A673 (cell line): ENCODE results near the gene TRPC1. TPM values are rescaled to one million over a fixed set of nuclear protein-coding genes. Genes with fewer than 3 reads are reported as not detected.

Experiments
- BruUV-seq: library from RNA; stranded (reverse); fragments of 400-500 nt; replicated peaks from 2 replicates; lab custom pipeline; 2021; lab: Mats Ljungman, UMichigan
- CTCF ChIA-PET: fragments of 300-600 bp; sonication (Branson Sonifier 250); formaldehyde crosslinking; loops from one replicate; lab custom pipeline; 2022; ENCODE audit warnings: antibody characterized with exemption; lab: Charles Lee
- POLR2A ChIA-PET: fragments of 300-600 bp; sonication (Branson Sonifier 250); formaldehyde crosslinking; loops from one replicate; lab custom pipeline; 2022; ENCODE audit warnings: antibody characterized with exemption; ENCODE audit not compliant: low non-redundant PET; lab: Charles Lee
- DNase-seq: peaks from one replicate; pipeline ENCODE4 v3.0.0-alpha.2; 2015; ENCODE audit warnings: low spot score
- H3K27ac ChIP-seq: fragments of 200-600 bp; sonication (generic); 2 replicates; pipeline ENCODE4 v1.5.1; 2016; ENCODE audit warnings: mixed run types, low read depth, mild to moderate bottlenecking, mixed read lengths, antibody characterized with exemption, low read length; ENCODE audit not compliant: poor library complexity, severe bottlenecking
- H3K27me3 ChIP-seq: fragments of 200-600 bp; sonication (generic); replicated peaks from 2 replicates; pipeline ENCODE4 v1.6.1; 2017; ENCODE audit warnings: mixed run types, low read depth, mild to moderate bottlenecking, mixed read lengths, antibody characterized with exemption, low read length; ENCODE audit not compliant: insufficient read depth, poor library complexity
- H3K36me3 ChIP-seq: fragments of 200-600 bp; sonication (generic); 2 replicates; pipeline ENCODE4 v1.6.1; 2016; ENCODE audit warnings: mixed run types, mild to moderate bottlenecking, mixed read lengths, antibody characterized with exemption, low read length; ENCODE audit not compliant: insufficient read depth, poor library complexity, severe bottlenecking
- H3K4me1 ChIP-seq: fragments of 200-600 bp; sonication (generic); 2 replicates; pipeline ENCODE4 v1.6.1; 2017; ENCODE audit warnings: mixed run types, mild to moderate bottlenecking, mixed read lengths, antibody characterized with exemption, low read length; ENCODE audit not compliant: insufficient read depth, poor library complexity, severe bottlenecking
- H3K4me3 ChIP-seq: fragments of 200-600 bp; sonication (generic); 2 replicates; pipeline ENCODE4 v1.5.1; 2016; ENCODE audit warnings: low read depth, mixed run types, mild to moderate bottlenecking, mixed read lengths, low read length; ENCODE audit not compliant: poor library complexity, severe bottlenecking
- H3K9me3 ChIP-seq: fragments of 200-600 bp; sonication (generic); 2 replicates; pipeline ENCODE4 v1.6.1; 2016; ENCODE audit warnings: mixed run types, low read depth, mild to moderate bottlenecking, mixed read lengths, antibody characterized with exemption, low read length; ENCODE audit not compliant: poor library complexity, severe bottlenecking
- CTCF ChIP-seq: fragments of 300-800, 200-600 bp; sonication (generic); conservative IDR thresholded peaks from 2 replicates; pipeline ENCODE4 v1.5.1; 2017; ENCODE audit warnings: low read depth, mild to moderate bottlenecking, antibody characterized with exemption, low read length, moderate library complexity, mixed read lengths
- EZH2 ChIP-seq: fragments of 200-600 bp; sonication (generic); IDR thresholded peaks from 2 replicates; pipeline ENCODE4 v1.6.1; 2017; ENCODE audit warnings: borderline replicate concordance, low read depth, mild to moderate bottlenecking, mixed read lengths, antibody characterized with exemption, low read length; ENCODE audit not compliant: poor library complexity, severe bottlenecking
- intact Hi-C: fragments of 100-400 bp; cut with micrococcal nuclease; formaldehyde crosslinking; loops from one replicate; pipeline ENCODE4 v1.10.0; 2022; ENCODE audit not compliant: unreplicated experiment
- total RNA-seq: library from RNA; stranded (reverse); gene quantifications from 2 replicates; pipeline ENCODE4 v1.2.3, GENCODE V29; 2021

TRPC1 gene
- total RNA-seq, 1 experiment from 2014 or later: 0.88 TPM

GRCh38 chr3:142768338-142768737 lies 44.5 kb downstream of the TRPC1 start:
- H3K9me3 ChIP-seq: no peaks in the 10 kb centered on the region
- no peaks in the 10 kb centered on the region for H3K36me3 ChIP-seq
- no peaks in the 10 kb centered on the region for H3K27me3 ChIP-seq
- H3K27ac ChIP-seq: no peak overlapping the region
- intact Hi-C loops: no loop called here
- H3K4me1 ChIP-seq: no peaks in the 10 kb centered on the region
- POLR2A ChIA-PET: no interaction called here
- no peak overlapping the region for H3K4me3 ChIP-seq
- CTCF ChIA-PET: no interaction called here
- no peak for DNase-seq
- TF ChIP-seq CTCF (no peak), EZH2 (no peak)
- BruUV-seq: no TSS peak

GRCh38 chr3:142777927-142778326 lies 54.1 kb downstream of the TRPC1 start:
- Histone ChIP-seq H3K36me3 (no peaks in the 10 kb centered on the region), H3K27me3 (no peaks in the 10 kb centered on the region), H3K4me1 (no peaks in the 10 kb centered on the region), H3K27ac (no peak overlapping the region), H3K9me3 (no peaks in the 10 kb centered on the region), H3K4me3 (no peak overlapping the region)
- POLR2A ChIA-PET: no interaction called here
- CTCF ChIA-PET: no interaction called here
- BruUV-seq: no TSS peak
- no peak for DNase-seq
- no peak for TF ChIP-seq EZH2
- no peak for TF ChIP-seq CTCF
- intact Hi-C loops: no loop called here

GRCh38 chr3:142778541-142778940 lies 54.7 kb downstream of the TRPC1 start:
- no peak overlapping the region for H3K4me3 ChIP-seq
- DNase-seq: no peak
- CTCF ChIA-PET: no interaction called here
- no peak overlapping the region for H3K27ac ChIP-seq
- no peaks in the 10 kb centered on the region for H3K4me1 ChIP-seq
- POLR2A ChIA-PET: no interaction called here
- H3K27me3 ChIP-seq: no peaks in the 10 kb centered on the region
- no TSS peak for BruUV-seq
- TF ChIP-seq CTCF (no peak), EZH2 (no peak)
- H3K9me3 ChIP-seq: no peaks in the 10 kb centered on the region
- intact Hi-C loops: no loop called here
- H3K36me3 ChIP-seq: no peaks in the 10 kb centered on the region
